Measurements from ENCODE around the gene RAP1GAP.
"Not testable (repeated sequence)": the region's sequence is repeated elsewhere in the genome, so short reads cannot be mapped to it uniquely, and the experiment has no call there.

RAP1GAP gene

GRCh38 chr1:21674957-21675356, 5.8 kb upstream of the RAP1GAP start:
- no peak for DNase-seq

- not testable (repeated sequence) for DNase-seq
Observed at GRCh38 chr1:21673853-21674252, 4.7 kb upstream of the RAP1GAP start.

DNA sequence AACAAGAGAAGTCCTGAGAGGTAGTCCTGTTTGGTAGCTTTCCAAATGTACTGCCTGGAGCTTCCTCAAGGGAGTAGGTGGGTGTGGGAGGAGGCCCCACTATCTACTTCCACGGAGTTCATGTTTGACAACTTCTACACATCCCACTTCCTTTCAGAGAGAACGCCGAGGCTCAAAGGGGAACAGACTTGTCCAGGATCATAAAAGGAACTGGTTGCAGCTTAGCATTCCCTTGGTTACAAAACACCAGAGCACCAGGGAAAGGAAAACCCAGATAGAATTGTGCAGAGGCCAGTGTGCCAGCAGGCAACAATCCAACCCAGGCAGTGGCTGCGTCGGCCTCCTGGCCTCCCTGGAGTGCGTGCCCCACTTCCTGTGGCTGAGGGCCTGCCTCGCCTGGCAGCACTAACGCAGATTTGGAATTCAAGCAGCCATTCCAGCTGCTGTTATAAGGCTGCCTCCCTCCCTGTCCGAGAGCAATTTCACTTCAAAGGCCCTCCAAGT, 4.2 kb upstream of the RAP1GAP start:
- no peak for DNase-seq

GRCh38 chr1:21672478-21673276, 3.5 kb upstream of the RAP1GAP start:
- DNase-seq = no peak

DNA sequence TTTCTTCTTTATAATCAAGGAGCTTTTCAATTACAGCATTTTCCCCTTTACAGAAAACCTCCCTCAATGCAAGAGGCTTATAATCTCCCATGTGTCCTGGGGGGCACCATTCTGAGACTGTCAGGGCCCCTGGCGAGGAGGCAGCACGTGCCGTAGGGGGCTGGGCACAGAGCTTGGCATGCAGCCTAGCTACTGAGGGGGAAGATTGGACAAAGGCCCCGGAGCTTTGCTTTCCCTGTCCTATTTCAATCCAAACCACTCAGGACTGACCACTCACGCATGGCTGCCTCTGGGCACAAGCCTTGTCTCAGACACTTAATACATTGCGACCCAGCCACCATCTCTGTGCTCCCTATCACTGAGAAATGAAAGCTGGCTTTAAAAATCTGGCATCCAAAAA, 2.8 kb upstream of the RAP1GAP start:
- DNase-seq = no peak

- DNase-seq = no peak
Observed at GRCh38 chr1:21670956-21671902, 2.1 kb upstream of the RAP1GAP start.

GRCh38 chr1:21670059-21670881, 1.1 kb upstream of the RAP1GAP start:
- no peak for DNase-seq

DNA sequence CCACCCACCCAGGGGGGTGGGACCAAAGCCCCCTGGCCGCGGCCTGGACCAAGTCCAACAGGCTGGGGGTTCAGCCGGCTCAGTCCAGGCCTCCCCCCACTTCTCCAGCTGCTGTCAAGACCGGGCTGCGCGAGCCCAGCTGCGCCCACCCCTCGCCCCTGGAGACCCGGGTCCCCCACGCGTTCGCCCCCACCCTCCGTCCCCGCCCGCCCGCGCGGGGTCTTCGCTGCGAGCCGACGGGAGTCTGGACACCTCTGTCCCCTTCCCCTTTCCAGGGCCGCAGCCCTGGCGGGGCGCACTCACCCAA, 253 bp downstream of the RAP1GAP start:
- DNase-seq = no peak

- no peak for DNase-seq
Observed at GRCh38 chr1:21668232-21668950, 766 bp downstream of the RAP1GAP start.

- DNase-seq = no peak
Observed at GRCh38 chr1:21667348-21668231, 1.6 kb downstream of the RAP1GAP start.

GRCh38 chr1:21666576-21667320, 2.4 kb downstream of the RAP1GAP start:
- peak; percentile 49 for DNase-seq

DNA sequence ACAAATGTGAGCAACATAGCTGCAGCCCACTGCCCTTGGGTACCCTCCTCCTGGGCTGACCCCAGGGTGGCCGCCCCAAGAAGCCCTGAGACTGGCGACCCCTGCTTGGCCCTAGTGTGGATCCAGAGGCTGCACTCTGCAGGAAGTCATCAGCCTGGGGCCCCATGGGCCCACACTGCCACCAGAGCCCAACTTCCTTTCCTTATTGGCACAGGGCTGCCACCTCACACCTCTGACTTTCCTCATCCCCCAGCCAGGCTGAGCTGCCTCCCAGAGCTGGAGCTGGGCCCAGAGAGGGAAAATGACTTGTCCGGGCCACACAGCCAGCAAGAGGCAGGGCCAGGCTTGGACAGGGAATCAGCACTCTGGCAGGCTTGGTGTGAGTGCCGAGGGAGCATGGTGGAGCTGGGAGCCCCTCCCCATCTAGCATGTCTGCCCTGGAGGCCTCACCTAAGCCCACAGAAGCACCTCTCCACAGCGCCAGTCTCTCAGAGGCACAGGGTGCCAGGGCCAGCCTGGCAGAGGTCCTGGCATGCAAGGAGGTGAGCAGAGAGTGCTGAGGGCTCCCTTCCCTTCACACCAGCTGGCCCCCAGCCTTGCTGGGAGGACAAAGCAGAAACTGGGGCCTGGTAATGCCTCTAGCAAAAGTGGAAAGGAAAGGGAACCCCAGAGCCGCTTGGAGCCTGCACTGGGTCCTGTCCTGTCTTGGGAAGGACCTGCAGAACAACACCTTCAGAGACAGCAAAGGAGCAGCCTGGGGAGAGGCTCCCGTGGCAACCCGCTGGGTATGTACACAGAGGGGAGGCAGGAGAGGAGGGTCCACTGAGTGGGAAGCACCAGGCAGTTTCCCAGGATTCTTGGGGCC, 3.2 kb downstream of the RAP1GAP start:
- no peak for DNase-seq

GRCh38 chr1:21664806-21665588, 4.2 kb downstream of the RAP1GAP start:
- no peak for DNase-seq

DNA sequence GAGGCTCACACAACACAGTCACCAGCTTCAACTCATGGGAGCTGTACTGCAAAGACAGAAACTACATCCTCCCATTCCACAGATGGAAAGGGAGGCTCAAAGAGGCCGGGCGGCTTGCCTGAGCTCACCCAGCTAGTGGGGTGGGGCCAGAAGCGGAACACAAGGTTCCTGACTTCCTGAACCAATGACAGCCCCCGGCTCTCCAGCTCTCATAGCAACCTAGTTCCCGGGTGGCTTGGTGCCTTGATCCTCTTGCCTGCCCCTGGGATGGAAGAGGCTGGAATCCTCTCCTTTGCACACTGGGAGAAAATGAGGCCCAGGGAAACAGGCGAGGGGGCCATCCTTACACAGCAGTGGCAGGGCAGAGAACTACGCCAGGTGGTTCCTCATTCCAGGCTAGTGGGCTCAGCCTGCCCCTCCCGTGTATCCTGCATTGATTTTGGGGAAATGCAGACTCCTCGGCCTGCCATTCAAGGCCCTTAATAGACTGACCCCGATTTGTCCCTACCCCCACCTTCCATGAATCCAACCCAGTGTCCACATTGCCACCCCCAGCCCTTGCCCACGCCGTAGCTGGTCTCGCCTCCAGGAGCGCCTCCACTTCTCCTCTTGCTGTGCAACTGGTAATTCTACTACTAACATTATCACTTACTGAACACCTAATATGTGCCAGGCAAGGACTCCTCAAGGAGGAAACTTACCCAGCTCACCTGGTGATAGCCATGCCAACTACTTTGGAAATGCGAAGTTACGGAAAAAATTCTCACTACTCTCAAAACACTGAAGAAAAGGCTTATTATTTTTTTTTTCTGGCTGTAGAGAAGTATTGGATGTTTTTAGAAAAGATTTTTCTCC, 5.0 kb downstream of the RAP1GAP start:
- DNase-seq = no peak

- DNase-seq = no peak
Observed at GRCh38 chr1:21663248-21663950, 5.8 kb downstream of the RAP1GAP start.

DNA sequence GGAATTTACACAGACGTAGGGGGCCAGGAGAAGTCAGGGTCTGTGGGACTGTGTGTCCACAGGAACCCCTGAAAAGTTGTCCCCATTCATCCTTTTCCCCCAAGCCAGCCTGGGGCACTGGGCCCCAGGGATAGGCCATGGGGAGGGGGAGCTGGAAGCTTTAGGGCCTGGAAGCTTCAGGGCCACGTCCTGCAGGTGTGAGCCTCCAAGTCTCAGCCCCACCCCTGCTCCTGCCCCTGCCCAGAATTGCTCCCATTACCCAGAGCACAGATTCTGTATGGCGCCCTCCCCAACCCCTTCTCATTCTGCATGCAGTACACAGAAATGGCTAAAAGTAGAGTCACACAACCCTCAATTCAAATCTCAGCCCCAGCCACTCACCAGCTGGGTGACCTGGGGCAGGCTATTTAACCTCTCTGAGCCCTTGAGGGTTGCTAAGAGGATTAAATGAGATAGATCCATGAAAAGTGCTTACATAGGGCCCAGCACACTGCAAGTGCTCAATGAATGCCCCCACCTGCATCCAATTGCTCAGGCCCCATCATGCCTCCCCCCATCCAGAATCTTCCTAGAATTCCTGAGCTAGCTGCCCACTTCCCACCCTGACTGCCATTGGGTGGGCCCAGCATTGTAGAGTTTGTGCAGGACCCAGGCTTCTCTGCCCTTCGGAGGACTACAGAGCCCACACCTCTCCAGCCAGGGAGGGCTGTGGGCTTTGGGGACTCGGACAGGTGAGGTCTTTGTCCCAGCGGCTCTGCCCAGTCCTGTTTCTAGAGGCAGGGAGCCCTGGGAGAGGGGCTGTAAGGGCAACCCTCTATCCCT, 6.5 kb downstream of the RAP1GAP start:
- DNase-seq = no peak
